GM19324 (cell line): ENCODE results near the gene MMGT1.

Experiments
- ATAC-seq: cut with Tn5 transposase; IDR thresholded peaks from one replicate; pipeline ENCODE4 v1.9.1; 2021; ENCODE audit warnings: mild to moderate bottlenecking, moderate library complexity; ENCODE audit not compliant: unreplicated experiment, low FRiP score

Gene MMGT1

DNA sequence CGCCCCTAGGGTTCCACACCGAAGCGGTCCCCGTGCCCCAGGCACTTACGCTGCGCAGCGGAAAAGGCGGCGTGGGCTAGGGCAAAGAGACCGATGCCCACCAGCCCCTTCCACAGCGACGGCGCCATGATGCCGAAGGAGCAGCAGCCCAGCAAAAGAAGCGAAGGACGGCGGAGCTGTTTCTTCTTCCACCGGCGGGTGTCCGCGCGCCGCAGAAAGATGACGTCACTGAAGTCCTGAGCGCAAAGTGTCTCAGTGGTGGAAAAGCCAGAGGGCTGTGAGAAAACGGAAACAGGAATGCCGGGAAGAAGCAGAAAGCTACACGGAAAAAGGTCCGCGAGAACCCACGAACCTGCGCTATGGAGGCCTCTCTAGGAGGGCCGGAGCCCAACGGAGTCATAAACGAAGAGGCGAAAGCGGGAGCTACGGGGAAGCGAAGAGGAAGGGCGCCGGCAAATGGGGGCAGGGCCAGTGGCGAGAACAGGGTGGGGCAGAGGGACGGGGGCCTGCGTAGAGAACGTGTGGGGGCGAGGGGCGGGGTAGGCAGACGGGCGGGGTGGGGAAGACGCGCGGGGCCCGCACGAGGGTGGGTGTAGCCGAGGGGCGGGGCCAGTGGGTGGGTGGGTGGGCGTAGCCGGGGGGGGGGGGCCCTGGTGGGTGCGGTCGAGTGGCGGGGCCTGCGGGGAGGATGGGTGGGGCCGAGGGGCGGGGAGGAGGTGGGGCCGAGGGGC, at the start of gene MMGT1:
TSS of gene MMGT1 (minus strand) at position 441 of the 731 bp plus-strand sequence. CDS start at position 128, 313 bp downstream.
- peak; percentile 80 for ATAC-seq

DNA sequence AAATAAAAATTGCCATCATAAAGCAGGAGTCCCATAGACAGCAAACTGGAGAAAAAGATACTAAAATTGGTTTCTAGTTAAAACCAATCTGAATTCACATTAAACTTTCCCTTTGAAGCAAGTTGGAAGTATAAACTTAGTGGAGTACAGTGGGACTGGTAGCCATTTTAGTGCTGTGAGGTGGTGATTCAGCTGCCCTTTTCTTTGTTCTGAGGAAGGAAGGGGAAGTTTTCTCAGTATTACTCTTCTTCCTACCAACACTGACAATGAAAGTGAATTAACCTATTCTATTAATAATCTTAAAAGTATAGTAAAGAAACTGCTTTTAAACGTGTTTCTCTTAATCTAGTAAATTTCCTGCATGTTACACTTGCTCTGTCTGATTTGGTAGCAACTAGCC, 48.1 kb upstream of the MMGT1 start:
- no peak for ATAC-seq

- ATAC-seq = no peak
These were observed 47.4 kb upstream of the MMGT1 start for GRCh38 chrX:136021160-136021559.

GRCh38 chrX:136019226-136019625, 45.4 kb upstream of the MMGT1 start:
- ATAC-seq = no peak

GRCh38 chrX:136016881-136017280, 43.1 kb upstream of the MMGT1 start:
- ATAC-seq = no peak

DNA sequence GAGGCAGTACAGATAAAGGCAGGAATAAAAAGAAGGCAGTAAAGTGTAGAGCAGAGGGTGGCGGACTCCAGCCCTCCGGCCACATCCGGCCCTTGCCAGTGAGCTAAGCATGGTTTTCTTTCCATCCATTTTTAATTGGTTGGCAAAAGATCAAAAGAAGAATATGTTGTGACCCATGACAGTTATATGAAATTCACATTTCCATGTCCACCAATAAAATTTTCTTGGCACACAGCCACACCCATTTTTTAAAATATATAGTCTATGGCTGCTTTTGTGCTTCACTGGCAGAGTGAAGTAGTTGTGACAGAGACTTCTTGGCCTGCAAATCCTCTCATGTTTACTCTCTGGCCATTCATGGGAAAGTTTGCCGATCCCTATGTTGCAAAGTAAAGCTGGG, 41.2 kb upstream of the MMGT1 start:
- ATAC-seq = no peak

GRCh38 chrX:135988245-135988644, 14.5 kb upstream of the MMGT1 start:
- ATAC-seq = no peak

DNA sequence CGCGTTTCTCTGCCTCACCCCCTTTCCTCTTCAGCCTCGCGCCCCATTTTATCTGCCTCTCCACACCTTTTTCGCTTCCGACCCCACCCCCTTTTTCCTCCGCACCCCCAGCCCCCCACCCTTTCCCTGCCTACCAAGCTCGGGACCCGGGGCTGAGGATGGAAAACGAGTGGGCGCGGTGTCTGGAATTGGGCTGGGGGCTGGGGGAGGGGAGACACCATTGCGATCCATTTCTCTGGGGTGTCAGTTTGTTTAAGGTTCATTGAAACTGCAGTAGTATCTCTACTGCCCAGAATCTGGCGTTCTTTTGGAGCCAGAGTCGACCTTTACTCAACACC, 12.2 kb upstream of the MMGT1 start:
- ATAC-seq = no peak

GRCh38 chrX:135985157-135985972, 11.6 kb upstream of the MMGT1 start, which contains the start of gene SLC9A6:
SLC9A6 (plus strand) TSS chrX:135985435; CDS start chrX:135985659, 224 bp downstream.
- ATAC-seq = peak; percentile 85

DNA sequence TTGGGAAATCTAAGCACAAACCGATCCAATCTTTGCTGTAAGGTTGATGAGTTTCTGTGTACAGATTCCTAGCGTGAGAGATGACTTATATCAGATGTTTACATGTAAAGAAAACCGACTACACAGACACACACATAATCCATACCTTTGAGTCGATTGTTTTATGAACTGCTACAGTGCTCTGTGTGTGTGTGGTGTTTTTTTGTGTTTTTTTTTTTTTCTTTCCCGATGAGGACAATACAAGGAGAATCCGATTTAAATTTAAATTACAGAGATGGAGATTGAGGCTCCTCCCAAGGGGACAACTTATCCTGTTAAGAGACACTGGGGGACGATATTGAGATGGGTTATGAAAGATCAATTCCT, 11.0 kb upstream of the MMGT1 start:
- ATAC-seq = no peak

DNA sequence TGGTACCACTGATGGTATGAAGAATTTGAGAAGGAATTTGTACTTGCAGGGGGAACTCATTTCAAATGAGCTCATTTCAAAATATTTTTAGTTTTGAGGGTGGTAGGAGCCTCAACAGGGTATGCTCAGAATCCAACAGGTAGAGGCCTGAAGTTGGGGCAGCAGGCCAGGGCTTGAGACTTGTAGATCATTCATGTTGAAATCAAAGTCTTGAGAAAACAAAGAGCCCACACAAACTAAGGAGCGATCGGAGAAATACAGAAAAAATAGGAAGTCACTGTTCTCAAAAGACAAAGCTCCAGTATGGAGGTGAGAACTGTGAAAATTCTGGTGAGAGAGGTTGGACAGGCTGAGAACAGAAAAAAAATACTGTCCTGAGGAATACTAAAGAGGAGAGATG, 10.5 kb upstream of the MMGT1 start:
- ATAC-seq = no peak

- no peak for ATAC-seq
These were observed 9.1 kb upstream of the MMGT1 start for GRCh38 chrX:135982860-135983259.

DNA sequence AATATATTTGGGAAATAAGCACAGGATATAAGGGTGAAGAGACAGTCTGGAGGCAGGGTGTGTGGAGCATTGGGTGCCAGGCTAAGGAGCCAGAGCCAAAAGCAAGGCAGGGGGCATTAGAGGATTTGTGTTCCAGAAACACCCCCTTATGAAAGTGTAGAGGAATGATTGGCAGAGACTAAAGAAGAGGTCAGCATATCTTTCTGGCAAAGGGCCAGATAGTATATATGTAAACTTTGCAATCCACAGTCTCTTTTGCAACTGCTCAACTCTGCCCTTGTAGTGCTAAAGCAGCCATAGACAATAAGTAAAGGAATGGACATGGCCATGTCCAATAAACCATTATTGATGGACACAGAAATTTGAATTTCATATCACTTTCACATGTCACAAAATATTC, 7.9 kb upstream of the MMGT1 start:
- ATAC-seq = no peak

DNA sequence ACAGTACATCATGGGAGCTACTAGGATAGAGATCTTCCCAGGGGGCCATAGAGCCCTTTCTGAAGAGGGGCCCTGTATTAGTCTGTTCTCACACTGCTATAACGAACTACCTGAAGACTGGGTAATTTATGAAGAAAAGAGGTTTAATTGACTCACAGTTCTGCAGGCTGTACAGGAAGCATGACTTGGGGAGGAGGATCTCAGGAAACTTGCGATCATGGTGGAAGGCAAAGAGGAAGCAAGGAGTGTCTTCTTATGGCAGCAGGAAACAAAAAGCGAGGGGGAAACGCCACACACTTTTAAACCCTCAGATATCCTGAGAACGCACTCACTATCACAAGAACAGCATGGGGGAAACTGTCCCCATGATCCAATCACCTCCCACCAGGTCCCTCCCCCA, 7.2 kb upstream of the MMGT1 start:
- ATAC-seq = no peak

DNA sequence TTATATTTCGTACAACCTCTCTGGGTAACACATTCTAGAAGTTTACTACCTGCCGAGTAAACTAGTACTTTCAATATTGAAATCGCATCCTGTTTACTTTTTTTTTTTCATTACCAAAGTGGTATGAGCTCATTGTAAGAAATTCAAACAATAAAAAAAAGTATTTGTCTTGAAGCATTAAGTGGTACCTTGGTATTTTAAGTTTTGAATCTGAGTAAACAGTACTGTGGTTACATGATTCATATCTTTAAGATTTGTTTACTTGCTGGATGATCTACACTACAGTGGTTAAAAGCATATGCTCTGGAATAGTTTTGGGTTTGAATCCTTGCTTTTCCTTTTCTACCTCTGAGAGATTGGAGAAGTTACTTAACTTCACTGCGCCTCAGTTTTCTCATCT, 3.8 kb upstream of the MMGT1 start:
- ATAC-seq = no peak

- ATAC-seq = no peak
These were observed 1.6 kb upstream of the MMGT1 start for GRCh38 chrX:135975421-135975820.

DNA sequence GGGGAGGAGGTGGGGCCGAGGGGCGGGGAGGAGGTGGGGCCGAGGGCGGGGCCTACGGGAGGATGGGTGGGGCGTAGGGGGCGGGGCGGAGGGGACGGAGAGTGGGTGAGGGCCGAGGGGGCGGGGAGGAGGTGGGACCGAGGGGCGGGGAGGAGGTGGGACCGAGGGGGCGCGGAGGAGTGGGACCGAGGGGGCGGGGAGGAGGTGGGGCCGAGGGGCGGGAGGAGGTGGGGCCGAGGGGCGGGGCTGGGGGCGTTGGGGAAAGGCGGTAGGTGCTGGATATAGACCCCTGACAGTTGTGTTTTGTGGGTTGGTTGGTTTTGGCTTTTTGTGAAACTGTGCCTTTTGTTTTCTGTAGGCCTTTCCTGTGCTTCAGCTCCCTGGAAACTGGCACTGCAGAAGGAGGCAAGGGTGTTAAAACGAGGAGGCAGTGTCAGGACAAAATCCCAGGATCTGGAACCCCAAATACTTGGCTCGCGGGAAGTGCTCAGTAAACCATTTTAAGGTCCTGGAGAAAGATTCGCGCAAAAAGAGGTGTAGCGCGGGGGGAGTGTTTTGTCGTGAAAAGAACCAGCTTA, 580 bp upstream of the MMGT1 start:
- no peak for ATAC-seq

DNA sequence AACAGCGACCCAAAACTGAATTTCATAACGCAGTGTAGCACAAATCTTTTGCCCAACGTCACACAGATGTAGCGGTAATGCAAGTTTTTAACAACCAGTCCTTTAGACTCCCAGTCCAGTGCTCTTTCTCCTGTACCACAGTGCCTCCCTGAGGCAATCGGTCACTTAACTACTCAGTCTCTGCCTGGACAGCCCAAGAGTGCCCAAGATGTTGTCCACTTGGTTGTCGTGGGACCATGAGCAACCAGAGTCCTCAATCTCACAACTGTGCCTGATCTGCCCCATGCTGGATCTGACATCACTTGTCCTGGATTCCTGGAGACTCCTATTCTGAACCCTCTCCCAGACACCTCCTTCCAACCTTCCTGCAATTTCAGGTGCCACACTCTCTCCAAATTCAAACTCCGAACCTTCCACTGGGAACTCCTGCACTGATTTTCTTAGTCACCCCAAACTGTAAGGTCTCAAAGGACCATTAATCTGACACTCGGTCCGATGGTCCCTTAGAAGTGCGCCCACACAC, 702 bp downstream of the MMGT1 start:
- no peak for ATAC-seq

DNA sequence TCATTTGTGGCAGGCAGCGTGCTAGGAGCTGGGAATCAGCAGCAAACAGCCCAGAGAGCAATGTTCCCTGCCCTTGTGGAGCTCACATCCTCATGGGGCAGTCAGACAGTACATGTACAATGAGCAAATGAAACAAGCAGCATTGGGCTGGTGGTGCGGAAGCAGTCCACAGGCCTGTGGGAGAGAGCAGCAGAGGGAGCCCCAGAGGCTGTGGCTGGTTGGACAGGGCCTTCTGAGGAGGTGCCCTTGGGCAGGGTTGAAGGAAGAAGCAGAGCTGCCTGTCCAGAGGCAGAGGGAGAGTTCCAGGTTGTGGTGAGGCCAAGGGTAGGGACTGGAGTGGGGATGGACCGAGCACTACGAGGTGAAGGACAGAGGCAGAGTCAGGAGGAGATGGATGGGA, 22.5 kb downstream of the MMGT1 start:
- no peak for ATAC-seq

DNA sequence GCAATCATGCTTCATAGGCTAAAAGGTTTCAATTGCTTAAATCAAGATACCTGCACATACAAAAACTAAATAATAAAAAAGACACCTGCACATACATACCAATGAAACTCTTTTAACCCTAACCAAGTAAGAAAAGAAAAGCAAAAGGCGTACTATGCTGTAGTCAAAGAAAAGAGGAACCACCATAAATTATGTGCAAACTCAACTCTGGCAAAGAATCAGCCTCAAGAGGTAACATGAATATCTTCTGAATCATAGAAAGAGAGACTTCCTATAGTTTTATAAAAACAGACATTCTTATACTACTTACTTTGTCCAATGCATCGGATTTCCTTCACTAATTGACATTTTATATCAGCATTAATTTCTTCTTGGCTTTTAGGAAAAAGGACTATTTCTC, 29.3 kb downstream of the MMGT1 start:
- no peak for ATAC-seq
